DMS79 (cell line): ENCODE data around the gene GART.
"Not testable (repeated sequence)": the region's sequence is repeated elsewhere in the genome, so short reads cannot be mapped to it uniquely, and the experiment has no call there.

ENCODE experiments used
- DNase-seq: peaks from one replicate; lab custom pipeline; 2025; lab: John Stamatoyannopoulos, UW

GART gene

DNA sequence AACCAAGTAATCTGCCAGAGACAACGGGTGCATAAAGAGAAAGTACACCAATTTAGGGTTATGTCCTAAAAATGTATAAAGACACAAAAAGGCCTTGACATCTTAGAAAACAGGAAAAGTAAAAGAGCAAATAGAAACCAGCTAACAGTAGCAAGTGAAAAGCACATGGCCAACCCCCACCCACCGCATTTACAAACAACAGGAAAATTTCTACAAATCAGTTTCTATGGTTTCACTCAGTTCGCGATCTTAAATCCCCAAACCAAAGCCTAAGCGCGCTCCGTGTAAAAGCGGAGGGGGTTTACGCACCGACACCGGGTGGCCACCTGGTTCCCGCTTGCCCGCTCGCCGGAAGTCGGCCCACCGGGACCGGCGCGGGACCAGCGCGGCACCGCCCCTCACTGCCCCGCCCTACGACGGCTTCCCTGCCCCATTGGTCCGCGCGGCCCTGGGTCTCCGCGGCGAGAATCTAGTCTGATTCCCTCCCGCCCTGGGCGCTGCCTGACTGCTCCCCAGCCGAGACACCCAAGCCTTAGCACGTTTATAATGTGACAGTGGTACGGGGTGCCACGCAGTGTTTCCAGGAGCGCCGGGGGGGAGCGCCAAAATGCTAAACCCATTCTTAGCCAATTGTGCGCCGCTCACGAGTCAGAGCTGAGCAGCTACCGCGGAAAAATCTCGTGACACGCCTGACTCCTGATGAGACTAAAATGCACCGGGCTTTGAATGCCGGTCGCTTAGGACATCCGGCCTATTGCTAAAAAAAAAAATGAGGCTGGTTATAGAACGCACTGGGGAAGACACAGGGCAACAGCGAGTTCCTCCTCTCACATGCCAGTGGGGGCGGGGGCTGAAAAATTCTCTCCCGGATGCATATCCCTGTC, at the start of gene GART:
TSS of gene GART (minus strand) at position 362 of the 884 bp plus-strand sequence. CDS start 2,802 bp downstream, outside the sequence.
- DNase-seq: peak; percentile 75

DNA sequence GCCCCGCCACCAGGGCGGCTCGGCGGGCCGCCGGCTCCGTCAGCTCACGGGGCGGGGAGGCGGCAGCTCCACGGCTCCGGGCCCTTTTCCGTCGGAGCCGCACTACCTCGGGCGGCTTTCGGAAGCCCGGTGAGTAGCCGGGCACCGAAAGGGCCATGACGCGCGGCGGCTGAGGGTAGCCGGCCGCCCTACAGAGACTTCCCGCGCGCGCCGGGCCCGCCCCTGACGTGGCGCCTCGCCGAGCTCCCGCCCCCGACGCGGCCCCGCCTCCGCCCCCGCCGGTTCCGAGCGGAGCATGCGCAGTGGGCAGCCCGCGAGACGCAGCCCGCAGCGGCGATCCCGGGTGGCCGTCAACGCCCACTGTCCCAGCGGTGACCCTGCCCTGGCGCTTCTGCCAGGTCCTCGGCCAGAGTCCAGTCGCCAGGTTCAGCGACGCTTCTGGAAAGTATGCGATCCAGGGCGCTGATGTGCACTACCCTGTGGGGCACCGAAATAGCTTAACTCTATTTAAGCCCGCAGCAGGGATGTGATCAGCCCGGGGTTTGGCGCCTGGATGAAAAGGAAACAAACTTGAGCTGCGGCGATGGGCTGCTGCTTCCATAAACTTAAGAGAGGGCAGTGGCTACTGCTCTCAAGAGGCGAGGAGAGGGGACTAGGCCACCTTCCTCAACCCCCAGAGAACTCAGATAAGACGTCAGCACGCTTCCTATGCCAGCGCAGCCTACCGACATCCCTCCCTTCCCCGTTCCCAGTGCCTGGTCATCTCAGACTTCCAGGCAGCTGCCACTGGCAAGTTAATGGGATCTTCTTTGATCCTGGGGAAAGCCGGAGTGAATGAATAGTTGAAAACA, 46.8 kb upstream of the GART start, which contains the start of gene DONSON:
TSS of gene DONSON (minus strand) at position 200 of the 851 bp plus-strand sequence. CDS start at position 157, 43 bp downstream.
- peak; percentile 67 for DNase-seq

DNA sequence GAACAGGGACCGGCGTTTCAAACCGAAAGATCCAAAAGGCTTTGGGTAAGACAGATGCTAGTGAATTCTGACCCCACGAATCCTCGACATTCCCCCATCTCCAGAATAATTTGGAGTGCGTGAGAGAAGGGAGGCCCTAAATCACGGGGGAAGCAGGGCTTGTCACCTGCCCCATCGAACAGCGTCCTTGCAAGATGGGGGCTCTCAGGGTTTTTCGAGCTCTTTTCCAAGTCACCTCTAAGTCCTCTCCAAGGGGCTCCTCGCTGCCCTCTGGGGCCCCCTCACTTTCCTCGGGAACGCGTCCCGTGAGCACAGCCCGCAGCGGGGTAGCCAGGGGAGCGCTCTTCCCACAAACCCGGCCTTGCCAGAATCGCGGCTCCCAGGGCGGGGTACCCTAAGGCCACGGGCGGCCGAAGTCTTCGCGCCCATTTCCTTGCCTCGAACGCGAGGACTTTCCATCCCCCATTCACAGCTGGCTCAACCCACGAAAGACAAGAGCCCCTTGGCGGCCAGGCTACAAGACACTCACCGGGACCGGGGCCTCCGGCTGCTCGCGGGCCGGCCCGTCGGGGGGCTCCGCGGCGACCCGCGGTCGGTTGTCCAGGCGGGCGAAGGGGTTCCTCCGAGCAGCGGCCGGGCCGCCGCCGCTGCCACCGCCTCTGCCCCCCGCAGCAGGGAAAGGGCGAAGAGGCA, 46.0 kb upstream of the GART start:
- DNase-seq: peak; percentile 56

DNA sequence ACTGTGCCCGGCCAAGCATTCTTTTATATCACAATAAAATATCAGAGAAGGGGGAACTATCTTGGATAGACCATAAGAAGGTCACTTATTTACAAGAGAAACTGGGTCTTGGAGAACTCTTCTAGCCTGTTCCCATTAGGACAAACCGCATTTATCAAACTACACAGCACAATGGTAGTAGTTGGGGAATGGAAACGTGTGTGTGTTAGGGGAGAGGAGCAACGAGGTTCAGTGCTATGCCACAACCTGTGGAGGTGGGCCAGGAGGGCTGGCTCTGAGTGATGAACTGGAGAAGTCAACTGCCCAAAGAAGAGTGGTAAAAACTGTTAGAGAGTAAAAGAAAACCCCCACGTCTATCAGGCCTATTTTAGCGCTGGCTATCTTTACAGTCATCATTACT, 45.0 kb upstream of the GART start:
- no peak for DNase-seq

DNA sequence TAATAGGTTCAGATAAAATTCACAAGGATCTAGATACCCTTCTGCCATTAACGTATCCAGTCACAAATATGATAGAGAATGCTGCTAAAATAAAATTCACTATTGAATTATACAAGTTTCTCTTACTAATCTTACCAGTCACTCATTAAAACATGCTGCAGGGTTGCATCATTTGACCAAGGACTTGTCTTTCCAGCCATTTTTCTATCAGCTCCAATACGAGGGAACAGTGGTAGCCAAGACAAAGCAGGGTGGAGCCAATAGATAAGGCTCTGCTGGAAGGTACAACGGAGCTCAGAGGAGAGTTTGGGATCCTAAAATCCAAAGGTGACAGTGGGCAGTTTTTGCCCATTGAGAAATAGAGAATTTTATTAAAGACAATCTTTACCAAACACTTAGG, 42.5 kb upstream of the GART start:
- no peak for DNase-seq

DNA sequence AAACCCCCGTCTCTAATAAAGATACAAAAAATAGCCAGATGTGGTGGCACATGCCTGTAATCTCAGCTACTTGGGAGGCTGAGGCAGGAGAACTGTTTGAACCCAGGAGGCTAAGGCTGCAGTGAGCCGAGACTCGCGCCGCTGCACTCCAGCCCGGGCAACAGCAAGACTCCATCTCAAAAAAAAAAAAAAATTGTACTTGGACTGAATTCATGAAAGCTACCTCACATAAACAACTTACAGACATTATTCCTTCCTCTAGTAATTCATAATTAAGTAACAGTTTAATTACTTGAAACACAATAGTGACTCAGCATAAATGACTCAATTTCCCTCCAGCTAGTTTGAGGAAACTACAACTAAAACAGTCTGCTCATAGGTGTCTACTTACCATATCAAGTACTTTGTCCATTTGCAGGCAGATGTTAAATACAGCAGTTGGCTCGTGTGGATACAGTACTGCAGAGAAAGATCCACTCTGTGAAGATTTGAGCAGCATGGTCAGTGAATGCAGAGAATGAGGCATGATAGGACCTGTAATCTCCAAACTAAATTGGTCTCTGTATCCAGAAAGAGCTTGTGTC, 37.1 kb upstream of the GART start:
- no peak for DNase-seq

DNA sequence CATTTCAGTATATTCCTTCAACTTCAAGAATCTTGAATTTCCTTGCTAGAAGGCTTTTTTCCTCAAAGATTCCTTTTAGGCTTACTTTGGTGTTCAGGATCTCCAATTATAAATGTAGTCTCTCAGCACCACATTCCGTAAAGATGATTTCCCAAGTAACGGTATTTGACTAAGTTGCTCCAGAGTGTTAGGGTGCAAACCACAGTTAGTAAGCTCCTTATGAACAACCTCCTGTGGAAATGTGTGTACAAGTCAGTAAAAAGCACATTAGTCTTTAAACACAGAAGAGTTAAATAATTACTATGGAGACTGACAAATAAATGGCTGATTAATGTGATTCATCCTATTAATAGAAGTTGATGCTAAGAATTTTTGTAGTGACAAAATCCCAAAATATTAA, 36.3 kb upstream of the GART start:
- no peak for DNase-seq

DNA sequence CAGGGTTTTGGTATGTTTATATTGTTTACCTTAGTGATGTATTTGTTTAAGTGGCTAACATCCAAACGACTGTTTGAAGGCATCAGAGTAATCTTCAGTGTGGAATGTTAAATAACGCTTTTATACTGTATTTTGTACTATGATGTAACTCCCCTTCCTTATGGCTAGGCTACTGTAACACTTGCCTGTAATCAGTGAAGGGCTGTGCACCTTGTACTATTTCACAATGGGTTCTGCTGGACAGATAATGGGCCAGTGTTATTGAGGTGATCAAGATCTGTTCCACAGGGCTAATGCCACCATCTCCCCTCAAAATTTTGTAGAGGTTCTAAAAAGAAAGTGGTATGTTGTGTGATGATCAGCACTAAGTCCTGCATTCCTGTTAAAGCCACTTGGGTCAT, 34.8 kb upstream of the GART start:
- DNase-seq: not testable (repeated sequence)

DNA sequence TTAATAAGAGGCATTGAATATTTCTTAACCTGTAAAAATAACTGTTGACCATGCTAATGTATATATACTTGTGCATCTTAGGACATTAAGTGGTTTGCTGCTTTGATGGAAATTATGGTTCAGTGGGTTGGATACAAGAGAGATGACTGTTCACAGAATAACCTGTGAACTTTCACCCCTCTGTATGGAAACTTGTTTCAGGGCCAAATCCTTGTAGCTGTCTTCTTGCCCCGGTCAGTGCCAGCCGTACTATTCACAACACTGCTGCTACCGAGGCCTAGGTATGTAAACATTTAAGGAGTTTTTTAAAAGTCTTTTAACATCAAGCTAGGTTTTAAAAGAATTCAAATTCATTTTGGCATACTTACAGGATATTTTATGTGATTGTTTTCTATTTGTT, 30.4 kb upstream of the GART start:
- no peak for DNase-seq

DNA sequence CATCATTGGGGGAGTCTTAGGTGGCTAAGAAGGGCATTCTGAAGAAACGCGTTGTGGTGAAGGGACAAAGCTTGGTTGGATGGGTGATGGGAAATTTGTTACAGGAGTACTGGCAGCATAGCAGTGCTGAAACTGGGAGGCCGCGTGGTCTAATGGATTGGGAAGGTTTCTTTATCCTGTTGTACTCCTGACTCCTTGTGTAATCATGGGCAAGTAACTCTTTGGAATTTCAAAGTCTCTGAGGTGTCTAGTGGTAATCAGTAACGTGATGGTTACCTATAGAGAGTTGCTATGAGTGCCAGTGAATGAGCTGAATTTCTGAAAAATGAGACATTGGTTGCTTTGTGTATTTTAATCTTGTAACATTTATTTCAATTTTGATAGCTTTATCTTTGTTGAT, 28.1 kb upstream of the GART start:
- DNase-seq: no peak

DNA sequence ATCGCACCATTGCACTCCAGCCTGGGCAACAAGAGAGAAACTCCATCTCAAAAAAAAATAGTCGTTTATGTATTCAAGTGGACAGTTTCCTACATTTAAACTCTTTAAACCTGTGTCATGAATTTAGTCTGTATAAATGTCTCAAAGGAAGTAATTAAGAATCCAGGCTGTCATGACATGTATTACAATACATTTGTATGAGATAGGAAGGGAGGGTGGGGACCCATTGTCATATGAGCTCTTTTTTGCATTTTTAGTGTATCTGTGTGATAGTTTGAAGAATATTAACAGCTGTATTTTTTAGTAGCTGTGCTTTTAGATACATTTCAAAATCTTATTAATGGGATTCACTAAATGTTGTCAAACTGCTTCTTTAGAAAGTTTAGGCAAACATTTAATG, 26.5 kb upstream of the GART start:
- DNase-seq: no peak

DNA sequence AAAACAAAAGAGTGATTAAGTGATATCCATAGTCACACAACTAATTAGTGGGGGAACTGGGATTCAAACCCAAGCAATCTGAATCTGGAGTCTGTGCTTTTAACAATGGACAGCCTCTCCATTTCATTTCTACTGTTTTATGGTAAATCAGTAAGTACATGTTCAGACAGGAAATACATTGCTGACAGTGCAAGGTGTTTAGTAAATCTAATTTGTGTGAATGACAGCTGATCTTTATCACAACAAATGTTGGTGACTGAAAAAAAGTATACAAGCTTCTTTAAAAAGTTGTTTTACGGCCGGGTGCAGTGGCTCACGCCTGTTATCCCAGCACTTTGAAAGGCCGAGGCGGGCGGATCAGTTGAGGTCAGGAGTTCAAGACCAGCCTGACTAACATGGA, 26.0 kb upstream of the GART start:
- no peak for DNase-seq

DNA sequence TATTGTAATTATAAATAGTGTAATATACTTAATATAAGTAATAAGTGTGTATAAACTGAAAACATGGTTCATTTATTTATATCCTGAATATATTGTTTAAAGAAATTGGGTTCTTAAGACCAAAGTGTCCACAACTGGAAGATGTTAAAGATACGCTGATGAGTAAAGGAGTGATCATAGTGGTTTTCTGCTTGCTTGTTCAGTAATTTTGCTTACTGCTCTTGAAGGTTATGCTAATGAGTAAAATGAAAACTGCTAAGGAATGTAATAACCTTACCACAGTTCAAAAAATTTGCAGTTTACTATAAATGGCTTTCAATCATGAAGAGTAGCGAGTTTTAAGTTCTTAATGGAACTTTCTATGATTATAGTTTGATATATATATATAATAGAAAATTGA, 24.6 kb upstream of the GART start:
- DNase-seq: no peak

DNA sequence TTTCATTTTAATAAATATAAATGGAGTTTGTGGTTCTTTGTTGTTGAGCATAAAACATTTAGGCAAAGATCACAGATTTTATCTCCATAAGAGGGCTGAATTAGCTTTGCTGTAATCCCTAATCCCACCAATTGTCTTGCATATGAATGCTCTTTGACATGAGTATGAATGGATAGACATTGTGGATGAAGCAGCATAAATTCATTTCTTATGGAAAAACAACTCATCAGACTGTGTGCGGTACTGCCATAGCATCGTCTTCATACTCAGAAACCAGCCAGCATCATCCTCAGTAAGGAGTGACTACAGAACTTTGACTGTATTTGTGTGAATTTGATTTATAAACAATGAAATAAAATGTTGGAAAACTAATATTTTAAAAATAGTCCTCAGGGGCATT, 20.5 kb upstream of the GART start:
- DNase-seq: no peak

DNA sequence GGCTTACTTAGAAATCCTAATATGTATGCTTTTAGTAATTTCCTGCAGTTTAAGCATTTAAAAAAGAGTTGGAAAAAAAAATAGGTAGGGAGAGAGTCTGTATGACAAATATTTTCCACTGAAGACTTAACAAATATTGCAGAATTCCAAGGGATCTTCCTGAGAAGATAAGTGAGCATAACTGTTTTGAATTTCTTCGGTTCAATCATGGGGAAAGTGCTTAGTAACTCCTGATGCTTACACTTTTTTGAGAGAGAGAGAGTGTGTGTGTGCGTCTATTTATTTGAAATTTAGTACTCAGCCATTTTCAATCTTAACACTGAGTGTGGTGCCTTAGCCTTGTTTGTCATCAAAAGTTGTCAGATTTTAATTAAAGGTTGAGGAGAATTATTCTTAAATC, 19.5 kb upstream of the GART start:
- no peak for DNase-seq

DNA sequence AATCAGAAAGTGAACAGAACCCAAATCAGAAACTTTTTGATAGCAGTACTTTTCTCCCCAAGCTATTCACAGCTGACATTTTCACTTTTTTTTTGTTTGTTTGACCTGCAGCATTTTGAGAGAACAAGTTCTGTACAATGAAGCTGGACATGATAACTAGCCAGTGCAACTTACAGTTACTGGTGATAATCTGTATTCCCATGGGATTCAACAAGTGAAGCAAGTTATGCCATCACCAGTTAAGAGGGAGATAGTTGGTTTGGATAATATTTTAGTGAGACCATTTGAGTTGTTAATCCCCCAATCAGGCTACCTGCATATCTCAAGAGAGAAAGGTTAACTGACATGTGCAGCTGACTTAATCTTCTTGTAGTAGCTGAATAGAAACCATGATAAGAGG, 19.0 kb upstream of the GART start:
- DNase-seq: no peak

DNA sequence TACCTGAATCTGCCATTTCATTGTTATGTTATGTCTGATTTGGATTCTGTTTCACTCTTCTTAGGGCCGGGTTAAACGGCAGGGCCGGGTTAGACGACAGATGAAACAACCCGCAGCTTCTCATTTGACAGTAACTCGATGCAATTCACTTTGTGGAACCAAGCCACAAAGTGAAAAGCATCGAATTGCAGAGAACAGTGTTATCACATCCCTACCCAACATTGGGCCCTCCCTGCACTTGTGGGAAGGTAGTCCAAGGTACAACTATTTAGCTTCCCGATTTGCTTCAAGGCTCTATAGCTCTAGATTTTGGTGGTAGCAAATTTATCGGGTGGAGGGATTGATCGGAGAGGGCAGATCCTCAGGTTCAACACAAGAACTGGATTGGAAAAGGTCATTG, 17.9 kb upstream of the GART start:
- no peak for DNase-seq

DNA sequence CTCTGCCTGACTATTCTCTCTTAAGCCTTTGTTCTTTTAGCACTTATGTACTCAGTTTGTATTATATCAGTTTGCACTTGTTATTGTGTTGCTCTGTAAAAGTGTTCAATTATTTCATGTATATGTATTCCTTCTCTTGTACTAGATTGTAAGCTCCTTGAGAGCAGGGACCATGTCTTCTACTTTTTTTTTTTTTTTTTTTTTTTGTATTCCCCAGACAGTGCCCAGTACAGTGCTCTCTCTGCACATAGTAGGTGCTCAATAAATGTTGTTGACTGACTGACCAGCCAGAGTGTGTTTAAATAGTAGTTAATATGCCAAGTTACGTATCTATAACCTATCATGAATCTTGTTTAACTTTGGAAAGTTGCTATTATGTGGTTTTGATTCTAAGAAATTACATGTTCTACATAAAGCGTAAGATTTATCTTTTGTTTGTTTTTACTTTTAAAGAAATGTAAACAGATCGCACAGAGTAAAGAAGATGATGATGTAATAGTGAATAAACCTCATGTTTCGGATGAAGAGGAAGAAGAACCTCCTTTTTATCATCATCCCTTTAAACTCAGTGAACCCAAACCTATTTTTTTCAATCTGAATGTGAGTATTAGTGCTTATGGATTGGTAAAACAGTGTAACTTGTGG, 17.0 kb upstream of the GART start:
- no peak for DNase-seq

DNA sequence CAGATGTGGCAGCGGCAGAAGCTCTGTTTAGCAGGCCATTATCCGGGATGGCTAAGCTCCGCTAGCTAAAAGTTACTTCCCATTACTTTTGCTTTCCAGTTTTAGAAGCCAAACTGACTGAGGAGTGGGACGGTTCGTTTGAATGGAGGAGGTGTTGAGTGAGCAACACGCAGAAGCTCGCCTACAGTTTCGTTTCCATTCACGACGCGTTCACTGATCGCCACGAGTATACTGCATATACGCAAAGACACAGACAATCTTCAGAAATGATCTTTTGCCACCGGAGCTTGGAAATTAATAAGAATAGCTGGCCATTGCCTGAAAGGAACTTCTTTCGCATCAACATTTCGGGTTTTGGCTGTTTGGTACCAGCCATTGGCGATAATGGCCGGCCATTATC, 15.5 kb upstream of the GART start:
- no peak for DNase-seq

DNA sequence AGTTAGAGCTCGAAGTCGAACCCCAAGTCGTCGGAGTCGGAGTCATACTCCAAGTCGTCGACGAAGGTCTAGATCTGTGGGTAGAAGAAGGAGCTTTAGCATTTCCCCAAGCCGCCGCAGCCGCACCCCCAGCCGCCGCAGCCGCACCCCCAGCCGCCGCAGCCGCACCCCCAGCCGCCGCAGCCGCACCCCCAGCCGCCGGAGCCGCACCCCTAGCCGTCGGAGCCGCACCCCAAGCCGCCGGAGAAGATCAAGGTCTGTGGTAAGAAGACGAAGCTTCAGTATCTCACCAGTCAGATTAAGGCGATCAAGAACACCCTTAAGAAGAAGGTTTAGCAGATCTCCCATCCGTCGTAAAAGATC, 13.0 kb upstream of the GART start:
- no peak for DNase-seq

DNA sequence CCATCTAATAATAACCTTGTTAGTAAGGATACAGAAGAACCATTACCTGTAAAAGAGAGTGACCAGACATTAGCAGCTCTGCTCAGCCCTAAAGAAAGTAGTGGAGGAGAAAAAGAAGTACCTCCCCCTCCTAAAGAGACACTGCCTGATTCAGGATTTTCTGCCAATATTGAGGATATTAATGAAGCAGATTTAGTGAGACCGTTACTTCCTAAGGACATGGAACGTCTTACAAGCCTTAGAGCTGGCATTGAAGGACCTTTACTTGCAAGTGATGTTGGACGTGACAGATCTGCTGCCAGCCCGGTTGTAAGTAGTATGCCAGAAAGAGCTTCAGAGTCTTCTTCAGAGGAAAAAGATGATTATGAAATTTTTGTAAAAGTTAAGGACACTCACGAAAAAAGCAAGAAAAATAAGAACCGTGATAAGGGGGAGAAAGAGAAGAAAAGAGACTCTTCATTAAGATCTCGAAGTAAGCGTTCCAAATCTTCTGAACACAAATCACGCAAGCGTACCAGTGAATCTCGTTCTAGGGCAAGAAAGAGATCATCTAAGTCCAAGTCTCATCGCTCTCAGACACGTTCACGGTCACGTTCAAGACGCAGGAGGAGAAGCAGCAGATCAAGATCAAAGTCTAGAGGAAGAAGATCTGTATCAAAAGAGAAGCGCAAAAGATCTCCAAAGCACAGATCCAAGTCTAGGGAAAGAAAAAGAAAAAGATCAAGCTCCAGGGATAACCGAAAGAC, 12.5 kb upstream of the GART start:
- DNase-seq: no peak
